Cerebellar cortex (tissue), 1 donor: ENCODE measurements around the gene KRTCAP2.
"Not testable (repeated sequence)": the region's sequence is repeated elsewhere in the genome, so short reads cannot be mapped to it uniquely, and the experiment has no call there.

Experiments
- DNase-seq: peaks from one replicate; pipeline ENCODE4 v3.0.0-alpha.2; 2015; ENCODE audit warnings: low spot score

The KRTCAP2 gene

GRCh38 chr1:155199792-155200191 is 26.7 kb upstream of the KRTCAP2 start:
- no peak for DNase-seq

- DNase-seq, result no peak
Observed at GRCh38 chr1:155198547-155198906, 25.4 kb upstream of the KRTCAP2 start.

GRCh38 chr1:155197901-155198546 is 24.9 kb upstream of the KRTCAP2 start:
- no peak for DNase-seq

GRCh38 chr1:155196893-155197638 is 24.0 kb upstream of the KRTCAP2 start:
- DNase-seq, result no peak

- no peak for DNase-seq
Observed at GRCh38 chr1:155196103-155196892, 23.2 kb upstream of the KRTCAP2 start.

GRCh38 chr1:155195201-155196102 is 22.3 kb upstream of the KRTCAP2 start:
- DNase-seq, result no peak

GRCh38 chr1:155193991-155194240 is 20.8 kb upstream of the KRTCAP2 start:
- not testable (repeated sequence) for DNase-seq

- peak; percentile 81 for DNase-seq
Observed at GRCh38 chr1:155193275-155193990, 20.3 kb upstream of the KRTCAP2 start.

- DNase-seq, result no peak
Observed at GRCh38 chr1:155192346-155193274, 19.5 kb upstream of the KRTCAP2 start.

GRCh38 chr1:155191904-155192303 is 18.8 kb upstream of the KRTCAP2 start:
- no peak for DNase-seq

- not testable (repeated sequence) for DNase-seq
Observed at GRCh38 chr1:155189926-155190325, 16.8 kb upstream of the KRTCAP2 start.

- DNase-seq, result no peak
Observed at GRCh38 chr1:155188268-155188667, 15.2 kb upstream of the KRTCAP2 start.

GRCh38 chr1:155187456-155187891 is 14.4 kb upstream of the KRTCAP2 start:
- DNase-seq, result no peak

- no peak for DNase-seq
Observed at GRCh38 chr1:155186794-155187455, 13.8 kb upstream of the KRTCAP2 start.

GRCh38 chr1:155186067-155186793 is 13.1 kb upstream of the KRTCAP2 start:
- no peak for DNase-seq

GRCh38 chr1:155185783-155186066 is 12.6 kb upstream of the KRTCAP2 start:
- no peak for DNase-seq

- DNase-seq, result no peak
Observed at GRCh38 chr1:155184835-155185782, 12.0 kb upstream of the KRTCAP2 start.

GRCh38 chr1:155184351-155184811 is 11.3 kb upstream of the KRTCAP2 start:
- no peak for DNase-seq
